Lower lobe of right lung (tissue), 2 donors: ENCODE data around the gene CANT1. TPM values are rescaled to one million over a fixed set of nuclear protein-coding genes. Genes with fewer than 3 reads are reported as not detected.

Source experiments
- ATAC-seq, 2 donors: fragments of 200-7000 bp; cut with Tn5 transposase; one replicate each; pipeline ENCODE4 v1.9.1; 2020 to 2022; ENCODE audit warnings: mild to moderate bottlenecking in 2 of 2, moderate library complexity in 2 of 2
- DNase-seq: peaks from one replicate; pipeline ENCODE4 v3.0.0-alpha.2; 2020
- H3K27ac ChIP-seq: fragments of 200-600 bp; one replicate; pipeline ENCODE4 v1.8.0; 2022
- H3K27me3 ChIP-seq: fragments of 200-600 bp; one replicate; pipeline ENCODE4 v1.8.0; 2022; ENCODE audit warnings: low read depth
- H3K36me3 ChIP-seq: fragments of 200-600 bp; one replicate; pipeline ENCODE4 v1.8.0; 2022; ENCODE audit warnings: mild to moderate bottlenecking
- H3K4me1 ChIP-seq: fragments of 200-600 bp; one replicate; pipeline ENCODE4 v1.8.0; 2022
- H3K4me3 ChIP-seq: fragments of 200-600 bp; one replicate; pipeline ENCODE4 v1.8.0; 2022; ENCODE audit warnings: mild to moderate bottlenecking
- H3K9me3 ChIP-seq: fragments of 200-600 bp; one replicate; pipeline ENCODE4 v1.8.0; 2022
- intact Hi-C: fragments of 100-400 bp; cut with DNase I; formaldehyde crosslinking; loops from one replicate; pipeline ENCODE4 v1.11.0; 2022
- total RNA-seq: library from RNA; stranded (reverse); fragmentation: NEBNext Ultra II Directional; extraction: Animal tissue kit (Norgen Biotek cat#: 25700); gene quantifications from one replicate; pipeline ENCODE4 v1.2.1, GENCODE V29; 2021
- TF ChIP-seq, protein P1 (sequence below): fragments of 200-600 bp; IDR thresholded peaks from one replicate; pipeline ENCODE4 v1.8.0; 2022; ENCODE audit warnings: antibody characterized with exemption, mild to moderate bottlenecking
- donor health status: DM: no; HTN: yes; CAD: no; lungs with severe emphysema.

The CANT1 gene
- total RNA-seq, 1 donor from 2014 or later = 54.4 TPM

DNA sequence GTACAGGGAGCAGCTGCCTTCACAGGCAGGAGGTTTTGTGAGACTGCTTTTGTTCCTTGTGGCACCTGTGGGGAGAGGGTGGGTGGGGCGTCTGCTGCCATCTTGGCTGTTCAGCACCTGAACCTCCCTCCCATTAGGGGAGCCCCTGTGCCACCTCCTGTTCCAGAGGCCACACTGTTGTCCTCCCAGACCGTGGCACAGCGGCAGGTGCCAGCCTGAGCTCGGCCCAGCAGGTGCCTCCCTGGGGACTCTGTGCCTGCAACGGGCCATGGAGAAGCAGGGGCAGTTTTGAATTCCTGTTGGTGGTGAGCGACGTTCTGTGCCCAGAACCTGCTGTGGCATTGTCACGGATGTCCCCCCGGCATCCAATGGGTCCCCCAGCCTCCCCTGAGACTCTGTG lies 39.7 kb downstream of the CANT1 start:
- ATAC-seq (no peak), DNase-seq (no peak)
- peaks cover 40% of the 10 kb centered on the region for H3K36me3 ChIP-seq
- no peak overlapping the region for H3K4me3 ChIP-seq
- H3K27me3 ChIP-seq = no peaks in the 10 kb centered on the region
- H3K9me3 ChIP-seq = no peaks in the 10 kb centered on the region
- peaks cover 33% of the 10 kb centered on the region for H3K4me1 ChIP-seq
- H3K27ac ChIP-seq = no peak overlapping the region
- intact Hi-C loops = loop anchor here (10.0 kb wide), 1 partner anchor 105 kb away; no protein-coding TSS in a partner anchor
- TF ChIP-seq, protein P1, sequence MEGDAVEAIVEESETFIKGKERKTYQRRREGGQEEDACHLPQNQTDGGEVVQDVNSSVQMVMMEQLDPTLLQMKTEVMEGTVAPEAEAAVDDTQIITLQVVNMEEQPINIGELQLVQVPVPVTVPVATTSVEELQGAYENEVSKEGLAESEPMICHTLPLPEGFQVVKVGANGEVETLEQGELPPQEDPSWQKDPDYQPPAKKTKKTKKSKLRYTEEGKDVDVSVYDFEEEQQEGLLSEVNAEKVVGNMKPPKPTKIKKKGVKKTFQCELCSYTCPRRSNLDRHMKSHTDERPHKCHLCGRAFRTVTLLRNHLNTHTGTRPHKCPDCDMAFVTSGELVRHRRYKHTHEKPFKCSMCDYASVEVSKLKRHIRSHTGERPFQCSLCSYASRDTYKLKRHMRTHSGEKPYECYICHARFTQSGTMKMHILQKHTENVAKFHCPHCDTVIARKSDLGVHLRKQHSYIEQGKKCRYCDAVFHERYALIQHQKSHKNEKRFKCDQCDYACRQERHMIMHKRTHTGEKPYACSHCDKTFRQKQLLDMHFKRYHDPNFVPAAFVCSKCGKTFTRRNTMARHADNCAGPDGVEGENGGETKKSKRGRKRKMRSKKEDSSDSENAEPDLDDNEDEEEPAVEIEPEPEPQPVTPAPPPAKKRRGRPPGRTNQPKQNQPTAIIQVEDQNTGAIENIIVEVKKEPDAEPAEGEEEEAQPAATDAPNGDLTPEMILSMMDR = no peak

DNA sequence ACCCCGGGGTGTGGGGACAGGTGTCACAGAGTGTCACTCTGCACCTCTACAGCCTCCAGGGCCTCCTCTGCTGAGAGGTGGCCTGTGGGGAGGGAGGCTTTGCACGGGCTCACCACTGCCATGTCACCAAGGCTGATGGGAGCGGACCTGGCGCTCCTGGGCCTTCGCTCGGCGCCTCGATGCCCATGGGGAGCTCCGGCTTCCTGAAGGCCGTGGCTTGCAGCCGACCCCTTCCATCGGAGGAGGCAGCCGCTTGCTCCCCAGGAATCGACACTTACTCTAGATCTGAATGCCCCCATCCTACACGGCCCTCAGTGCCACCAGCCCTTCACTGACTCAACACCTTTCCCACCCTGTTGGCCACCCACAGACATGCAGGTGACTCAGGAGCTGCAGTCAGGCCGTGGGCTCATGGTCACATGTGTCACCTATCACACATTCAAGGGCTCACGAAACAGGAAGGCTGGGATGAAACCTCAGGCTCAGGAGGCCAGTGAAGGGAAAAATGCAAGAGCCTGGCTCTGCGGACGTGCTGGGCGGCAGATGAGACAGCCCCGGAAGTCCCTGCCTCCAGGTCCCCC lies 41.7 kb downstream of the CANT1 start:
- no peak for ATAC-seq
- Histone ChIP-seq H3K4me1 (peaks cover 14% of the 10 kb centered on the region), H3K36me3 (peaks cover 33% of the 10 kb centered on the region), H3K4me3 (no peak overlapping the region), H3K9me3 (no peaks in the 10 kb centered on the region), H3K27ac (no peak overlapping the region), H3K27me3 (no peaks in the 10 kb centered on the region)
- TF ChIP-seq, protein P1 = no peak
- no peak for DNase-seq
- intact Hi-C loops = loop anchor here (10.0 kb wide), 1 partner anchor 103 kb away; no protein-coding TSS in a partner anchor

DNA sequence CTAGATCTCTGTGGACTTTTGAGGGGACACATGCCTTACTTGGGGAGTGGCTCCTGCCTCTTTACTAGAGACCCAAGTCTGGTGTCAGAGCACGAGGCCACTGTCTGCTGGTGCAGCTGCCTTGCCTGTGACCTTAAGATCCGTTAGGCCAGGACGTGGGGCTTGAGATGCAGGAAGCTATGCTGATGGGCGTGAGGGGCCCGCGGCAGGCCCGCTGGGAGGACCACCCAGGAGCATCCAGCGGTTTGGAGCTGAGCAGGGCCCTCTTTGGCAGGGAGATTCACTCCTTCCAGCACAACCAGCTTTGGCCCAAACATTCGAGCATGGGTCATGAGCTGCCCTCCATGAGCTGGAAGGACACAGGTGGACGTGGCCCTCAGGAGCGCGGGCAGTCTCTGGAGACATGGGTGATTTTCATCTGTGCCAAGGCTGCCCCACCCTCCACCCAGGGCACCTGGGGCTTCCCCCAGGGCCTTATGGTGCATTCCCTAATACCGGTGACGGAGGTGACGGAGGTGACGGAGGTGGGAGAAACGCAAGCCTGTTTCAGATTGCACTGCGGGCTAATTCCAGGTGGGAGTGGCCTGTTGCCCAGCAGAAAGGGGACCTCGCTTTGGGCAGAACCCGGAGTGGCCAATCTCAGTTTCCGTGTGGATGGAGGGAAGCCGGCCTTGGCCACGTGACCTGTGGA lies 42.5 kb downstream of the CANT1 start:
- no peaks in the 10 kb centered on the region for H3K9me3 ChIP-seq
- peaks cover 14% of the 10 kb centered on the region for H3K4me1 ChIP-seq
- intact Hi-C loops = loop anchor here (10.0 kb wide), 1 partner anchor 102 kb away; no protein-coding TSS in a partner anchor
- no peak overlapping the region for H3K4me3 ChIP-seq
- no peak overlapping the region for H3K27ac ChIP-seq
- TF ChIP-seq, protein P1 = no peak
- no peak for ATAC-seq
- H3K27me3 ChIP-seq = no peaks in the 10 kb centered on the region
- H3K36me3 ChIP-seq = peaks cover 25% of the 10 kb centered on the region
- DNase-seq = no peak

DNA sequence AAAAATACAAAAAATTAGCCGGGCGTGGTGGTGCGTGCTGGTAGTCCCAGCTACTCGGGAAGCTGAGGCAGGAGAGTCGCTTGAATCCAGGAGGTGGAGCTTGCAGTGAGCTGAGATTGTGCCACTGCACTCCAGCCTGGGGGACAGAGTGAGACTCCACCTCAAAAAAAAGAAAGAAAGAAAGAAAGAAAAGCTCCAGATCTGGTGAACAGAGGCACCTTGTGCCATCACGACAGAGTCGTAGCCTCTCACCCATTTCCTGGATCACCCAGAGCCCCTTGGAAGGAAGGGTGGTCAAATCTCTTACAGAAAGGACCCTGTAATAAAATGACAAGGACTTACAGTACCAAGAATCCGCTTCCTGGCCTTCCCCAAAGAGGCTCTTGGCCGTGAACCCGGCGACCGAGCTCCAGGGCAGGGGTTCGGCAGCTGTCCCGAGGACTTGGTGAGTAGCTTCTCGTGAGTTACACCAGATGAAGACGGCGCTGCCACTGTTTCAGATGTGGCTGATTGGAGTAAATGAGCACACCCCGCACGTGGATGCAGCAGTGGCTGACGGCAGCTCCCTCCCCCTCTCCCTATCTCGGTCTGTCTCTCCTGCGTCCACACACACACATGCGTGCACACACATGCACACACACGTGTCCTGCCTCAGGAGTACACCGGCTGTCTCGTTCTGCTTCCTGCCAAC lies 43.3 kb downstream of the CANT1 start:
- Histone ChIP-seq H3K27me3 (no peaks in the 10 kb centered on the region), H3K4me3 (no peak overlapping the region), H3K27ac (no peak overlapping the region), H3K36me3 (peaks cover 17% of the 10 kb centered on the region), H3K9me3 (no peaks in the 10 kb centered on the region), H3K4me1 (peaks cover 11% of the 10 kb centered on the region)
- intact Hi-C loops = loop anchor here (10.0 kb wide), 1 partner anchor 101 kb away; no protein-coding TSS in a partner anchor
- TF ChIP-seq, protein P1 = no peak
- no peak for DNase-seq
- ATAC-seq = no peak

DNA sequence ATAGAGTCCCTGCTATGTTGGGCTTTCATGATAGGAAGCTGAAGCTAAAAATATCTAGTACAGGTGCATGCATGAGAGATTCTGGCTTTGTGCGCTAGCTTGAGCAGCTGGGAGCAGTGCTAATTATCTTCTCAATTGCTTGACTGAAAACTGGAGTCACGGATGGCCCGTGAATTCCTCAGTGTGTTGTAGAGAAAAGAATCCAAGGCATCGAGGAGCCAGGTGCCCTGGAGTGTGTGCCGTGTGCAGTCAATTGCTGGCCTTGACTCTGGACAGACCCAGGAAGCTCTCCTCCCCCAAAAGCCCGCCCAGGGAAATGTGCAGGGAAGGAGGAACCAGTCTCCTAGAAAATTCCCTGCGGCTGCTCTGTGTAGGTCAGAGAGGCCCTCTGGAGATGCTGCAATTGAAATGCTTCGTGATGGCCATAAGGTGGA lies 44.1 kb downstream of the CANT1 start:
- TF ChIP-seq, protein P1 = no peak
- Histone ChIP-seq H3K27ac (no peak overlapping the region), H3K36me3 (peaks cover 17% of the 10 kb centered on the region), H3K4me3 (no peak overlapping the region), H3K9me3 (no peaks in the 10 kb centered on the region), H3K27me3 (no peaks in the 10 kb centered on the region), H3K4me1 (peaks cover 10% of the 10 kb centered on the region)
- intact Hi-C loops = loop anchor here (10.0 kb wide), 1 partner anchor 101 kb away; no protein-coding TSS in a partner anchor
- ATAC-seq = no peak
- DNase-seq = no peak
